ENCODE data around the gene DNAAF6. TPM values are rescaled to one million over a fixed set of nuclear protein-coding genes. Genes with fewer than 3 reads are reported as not detected.
"Not testable (repeated sequence)": the region's sequence is repeated elsewhere in the genome, so short reads cannot be mapped to it uniquely, and the experiment has no call there.

DNAAF6 gene
- total RNA-seq: not detected

GRCh38 chrX:107205770-107206696 is at the start of gene DNAAF6, which contains the start of gene NUP62CL:
Gene DNAAF6 (plus strand): TSS chrX:107206611. CDS start chrX:107212876, 6,265 bp downstream.
Gene NUP62CL (minus strand): TSS chrX:107206433. CDS start chrX:107175146, 31,287 bp downstream.
- intact Hi-C loops (cut with DNase I): no loop called here
- Histone ChIP-seq H3K4me1 (no peaks in the 10 kb centered on the region), H3K27me3 (no peaks in the 10 kb centered on the region), H3K27ac (no peak within 1 kb of the TSS), H3K9me3 (no peaks in the 10 kb centered on the region), H3K4me3 (peak within 1 kb of the TSS; percentile 38 to 40), H3K36me3 (no peaks in the 10 kb centered on the region)
- TF ChIP-seq, protein P1, sequence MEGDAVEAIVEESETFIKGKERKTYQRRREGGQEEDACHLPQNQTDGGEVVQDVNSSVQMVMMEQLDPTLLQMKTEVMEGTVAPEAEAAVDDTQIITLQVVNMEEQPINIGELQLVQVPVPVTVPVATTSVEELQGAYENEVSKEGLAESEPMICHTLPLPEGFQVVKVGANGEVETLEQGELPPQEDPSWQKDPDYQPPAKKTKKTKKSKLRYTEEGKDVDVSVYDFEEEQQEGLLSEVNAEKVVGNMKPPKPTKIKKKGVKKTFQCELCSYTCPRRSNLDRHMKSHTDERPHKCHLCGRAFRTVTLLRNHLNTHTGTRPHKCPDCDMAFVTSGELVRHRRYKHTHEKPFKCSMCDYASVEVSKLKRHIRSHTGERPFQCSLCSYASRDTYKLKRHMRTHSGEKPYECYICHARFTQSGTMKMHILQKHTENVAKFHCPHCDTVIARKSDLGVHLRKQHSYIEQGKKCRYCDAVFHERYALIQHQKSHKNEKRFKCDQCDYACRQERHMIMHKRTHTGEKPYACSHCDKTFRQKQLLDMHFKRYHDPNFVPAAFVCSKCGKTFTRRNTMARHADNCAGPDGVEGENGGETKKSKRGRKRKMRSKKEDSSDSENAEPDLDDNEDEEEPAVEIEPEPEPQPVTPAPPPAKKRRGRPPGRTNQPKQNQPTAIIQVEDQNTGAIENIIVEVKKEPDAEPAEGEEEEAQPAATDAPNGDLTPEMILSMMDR (IDR thresholded peaks at IDR 0.05): no peak
- TF ChIP-seq POLR2AphosphoS5 (IDR thresholded peaks at IDR 0.05; ENCODE audit: insufficient read depth in 1 of 2, low read depth in 1 of 2) (no peak), POLR2A (IDR thresholded peaks at IDR 0.05) (no peak)
- no peak for DNase-seq (ENCODE audit: extremely low spot score in 2 of 2)

GRCh38 chrX:107157618-107158017 is 48.8 kb upstream of the DNAAF6 start:
- H3K4me1 ChIP-seq; H3K9me3 ChIP-seq; H3K4me3 ChIP-seq; H3K27ac ChIP-seq; H3K36me3 ChIP-seq; H3K27me3 ChIP-seq; intact Hi-C loops (cut with DNase I); DNase-seq (ENCODE audit: extremely low spot score in 2 of 2): not testable (repeated sequence)

- no peaks in the 10 kb centered on the region for H3K4me1 ChIP-seq
- DNase-seq (ENCODE audit: extremely low spot score in 2 of 2): no peak
- intact Hi-C loops (cut with DNase I): no loop called here
Observed at GRCh38 chrX:107167163-107167921, 39.1 kb upstream of the DNAAF6 start.

GRCh38 chrX:107168257-107168656 is 38.2 kb upstream of the DNAAF6 start:
- TF ChIP-seq POLR2A (IDR thresholded peaks at IDR 0.05) (no peak), POLR2AphosphoS5 (IDR thresholded peaks at IDR 0.05; ENCODE audit: insufficient read depth in 1 of 2, low read depth in 1 of 2) (no peak)
- TF ChIP-seq, protein P1 (IDR thresholded peaks at IDR 0.05): no peak
- Histone ChIP-seq H3K9me3 (no peaks in the 10 kb centered on the region), H3K27ac (no peak overlapping the region), H3K27me3 (no peaks in the 10 kb centered on the region), H3K36me3 (no peaks in the 10 kb centered on the region), H3K4me1 (no peaks in the 10 kb centered on the region), H3K4me3 (no peak overlapping the region)
- DNase-seq (ENCODE audit: extremely low spot score in 2 of 2): no peak
- intact Hi-C loops (cut with DNase I): no loop called here

More at GRCh38 chrX:107167163-107167921, 39.1 kb upstream of the DNAAF6 start:
- Histone ChIP-seq H3K27me3 (no peaks in the 10 kb centered on the region), H3K27ac (no peak overlapping the region), H3K9me3 (no peaks in the 10 kb centered on the region), H3K36me3 (no peaks in the 10 kb centered on the region), H3K4me3 (no peak overlapping the region)
- TF ChIP-seq POLR2A (IDR thresholded peaks at IDR 0.05) (no peak), POLR2AphosphoS5 (IDR thresholded peaks at IDR 0.05; ENCODE audit: insufficient read depth in 1 of 2, low read depth in 1 of 2) (no peak)
- TF ChIP-seq, protein P1 (IDR thresholded peaks at IDR 0.05): no peak

GRCh38 chrX:107168712-107169111 is 37.7 kb upstream of the DNAAF6 start:
- Histone ChIP-seq H3K27me3 (no peaks in the 10 kb centered on the region), H3K4me3 (no peak overlapping the region), H3K9me3 (no peaks in the 10 kb centered on the region), H3K27ac (no peak overlapping the region), H3K36me3 (no peaks in the 10 kb centered on the region), H3K4me1 (no peaks in the 10 kb centered on the region)
- no peak for TF ChIP-seq POLR2A (IDR thresholded peaks at IDR 0.05)
- TF ChIP-seq POLR2AphosphoS5 (IDR thresholded peaks at IDR 0.05; ENCODE audit: insufficient read depth in 1 of 2, low read depth in 1 of 2): no peak
- TF ChIP-seq, protein P1 (IDR thresholded peaks at IDR 0.05): no peak
- intact Hi-C loops (cut with DNase I): no loop called here
- no peak for DNase-seq (ENCODE audit: extremely low spot score in 2 of 2)

Measured in vagina (tissue), 2 donors.